GM10248 (cell line): ENCODE data around the gene ATAD5.

Experiments used
- CTCF ChIA-PET: fragments of 300-600 bp; sonication (Branson Sonifier 250); formaldehyde crosslinking; extraction: SDS; loops from one replicate; lab custom pipeline; 2021; ENCODE audit warnings: antibody characterized with exemption; lab: Yijun Ruan, JAX
- POLR2A ChIA-PET: fragments of 350-650 bp; sonication (Branson Sonifier 250); formaldehyde crosslinking; extraction: SDS; loops from one replicate; lab custom pipeline; 2020; ENCODE audit warnings: antibody characterized with exemption; lab: Yijun Ruan, JAX
- DNase-seq: peaks from one replicate; pipeline ENCODE4 v3.0.0; 2012; ENCODE audit errors: extremely low spot score
- CTCF ChIP-seq: IDR thresholded peaks from 2 replicates; pipeline ENCODE4 v1.5.1; 2012; ENCODE audit warnings: mild to moderate bottlenecking, low read depth; ENCODE audit errors: extremely low read depth, missing control alignments, control extremely low read depth

The ATAD5 gene

GRCh38 chr17:30864636-30865035 lies 32.9 kb downstream of the ATAD5 start:
- no peak for TF ChIP-seq CTCF
- ChIA-PET CTCF (no interaction called here), POLR2A (no interaction called here)

DNA sequence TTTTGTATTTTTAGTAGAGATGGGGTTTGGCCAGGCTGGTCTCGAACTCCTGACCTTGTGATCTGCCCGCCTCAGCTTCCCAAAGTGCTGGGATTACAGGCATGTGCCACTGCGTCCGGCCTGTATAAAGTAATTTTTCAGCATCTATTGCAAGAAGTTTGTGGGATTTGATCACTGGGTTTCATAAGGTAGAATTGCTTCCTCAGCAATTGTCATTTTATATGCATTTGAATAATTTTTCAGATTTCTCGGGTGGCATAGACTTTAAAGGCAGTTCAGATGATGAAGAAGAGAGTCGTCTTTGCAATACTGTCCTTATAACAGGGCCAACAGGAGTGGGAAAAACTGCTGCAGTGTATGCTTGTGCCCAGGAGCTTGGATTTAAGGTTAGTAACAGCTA lies 37.2 kb downstream of the ATAD5 start:
- no peak for DNase-seq
- CTCF ChIA-PET = interaction anchor here (1.1 kb wide), 1 partner anchor 14 kb away, joined by 4 read pairs; no protein-coding TSS in a partner anchor
- POLR2A ChIA-PET = no interaction called here
- no peak for TF ChIP-seq CTCF

More at GRCh38 chr17:30864636-30865035, 32.9 kb downstream of the ATAD5 start:
- no peak for DNase-seq

DNA sequence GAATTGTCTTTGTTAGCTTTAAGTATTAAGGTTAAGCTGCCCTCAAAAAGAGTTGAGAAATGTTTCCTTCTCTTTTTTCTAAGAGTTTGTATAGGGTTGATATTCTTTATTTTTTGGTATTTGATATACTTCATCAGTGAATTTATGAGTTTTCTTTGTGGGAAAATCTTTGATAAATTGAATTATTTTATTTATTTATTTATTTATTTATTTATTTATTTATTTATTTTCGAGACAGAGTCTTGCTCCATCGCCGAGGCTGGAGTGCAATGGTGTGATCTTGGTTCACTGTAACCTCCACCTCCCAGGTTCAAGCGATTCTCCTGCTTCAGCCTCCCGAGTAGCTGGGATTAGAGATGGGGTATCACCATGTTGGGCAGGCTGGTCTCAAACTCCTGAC lies 54.4 kb downstream of the ATAD5 start:
- ChIA-PET CTCF (interaction anchor here (1.1 to 1.9 kb wide), 4 partner anchors 10 to 28 kb away, joined by 3 to 4 read pairs (median 3); no protein-coding TSS in a partner anchor), POLR2A (no interaction called here)
- TF ChIP-seq CTCF = no peak
- DNase-seq = no peak

GRCh38 chr17:30894236-30894635 lies 62.5 kb downstream of the ATAD5 start:
- POLR2A ChIA-PET = no interaction called here

GRCh38 chr17:30897311-30897710 lies 65.5 kb downstream of the ATAD5 start:
- ChIA-PET POLR2A (no interaction called here), CTCF (interaction anchor here (1.0 to 1.1 kb wide), 2 partner anchors 10 to 18 kb away, joined by 3 read pairs; no protein-coding TSS in a partner anchor)
- DNase-seq = no peak
- no peak for TF ChIP-seq CTCF

More at GRCh38 chr17:30894236-30894635, 62.5 kb downstream of the ATAD5 start:
- CTCF ChIA-PET = no interaction called here
- DNase-seq = no peak
- TF ChIP-seq CTCF = no peak

DNA sequence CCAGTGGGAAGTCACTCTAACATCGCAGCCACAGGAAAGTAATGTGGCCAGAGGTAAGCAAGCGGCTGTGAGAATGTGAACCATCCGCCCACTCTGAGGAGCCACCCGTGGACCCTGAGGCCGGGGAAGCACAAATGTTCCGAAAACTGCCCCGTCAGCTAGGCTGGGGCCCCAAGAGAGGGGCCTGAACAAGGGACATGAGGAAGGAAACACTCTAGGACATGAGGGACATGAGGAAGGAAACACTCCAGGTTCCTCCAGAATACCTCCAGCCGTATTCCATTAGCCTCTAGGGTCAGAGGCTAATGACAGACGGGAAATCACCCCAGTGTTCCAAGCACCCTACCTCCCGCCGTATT lies 74.0 kb downstream of the ATAD5 start:
- CTCF ChIA-PET = no interaction called here
- no peak for TF ChIP-seq CTCF
- peak; percentile 48 for DNase-seq
- POLR2A ChIA-PET = no interaction called here
